Bronchial epithelial cell (primary cell): ENCODE measurements around the gene ZC2HC1B. TPM values are rescaled to one million over a fixed set of nuclear protein-coding genes. Genes with fewer than 3 reads are reported as not detected.

Experiments
- DNase-seq: peaks from one replicate; pipeline ENCODE4 v3.0.0-alpha.2; 2010; ENCODE audit warnings: low read depth
- FAIRE-seq: peaks from 2 replicates; lab custom pipeline; 2011; peaks lifted over from hg19 to GRCh38; lab: Jason Lieb, UNC
- H3K27me3 ChIP-seq: 2 replicates; pipeline ENCODE4 v1.5.1; 2011; ENCODE audit warnings: low read length; ENCODE audit not compliant: control insufficient read depth, insufficient read depth
- H3K36me3 ChIP-seq: 2 replicates; pipeline ENCODE4 v1.5.1; 2011; ENCODE audit warnings: low read length; ENCODE audit not compliant: control insufficient read depth, insufficient read depth
- H3K4me3 ChIP-seq: 2 replicates; pipeline ENCODE4 v1.5.1; 2011; ENCODE audit warnings: mild to moderate bottlenecking, low read depth, low read length, control low read depth
- total RNA-seq: library from RNA; depleted of rRNA; stranded (reverse); fragments of >200 nt; gene quantifications from 2 replicates; pipeline ENCODE4 v1.2.1, GENCODE V29; 2014
- TF ChIP-seq, protein P1 (sequence below): IDR thresholded peaks from 2 replicates; pipeline ENCODE4 v1.5.1; 2011; ENCODE audit warnings: mild to moderate bottlenecking, moderate library complexity, low read length, control low read depth, inconsistent platforms; ENCODE audit not compliant: insufficient read depth, severe bottlenecking

ZC2HC1B gene
- total RNA-seq, 1 donor from 2014 or later, result not detected

GRCh38 chr6:143969077-143969476 is 104.8 kb downstream of the ZC2HC1B start:
- DNase-seq, result no peak
- no peaks in the 10 kb centered on the region for H3K36me3 ChIP-seq
- TF ChIP-seq, protein P1, sequence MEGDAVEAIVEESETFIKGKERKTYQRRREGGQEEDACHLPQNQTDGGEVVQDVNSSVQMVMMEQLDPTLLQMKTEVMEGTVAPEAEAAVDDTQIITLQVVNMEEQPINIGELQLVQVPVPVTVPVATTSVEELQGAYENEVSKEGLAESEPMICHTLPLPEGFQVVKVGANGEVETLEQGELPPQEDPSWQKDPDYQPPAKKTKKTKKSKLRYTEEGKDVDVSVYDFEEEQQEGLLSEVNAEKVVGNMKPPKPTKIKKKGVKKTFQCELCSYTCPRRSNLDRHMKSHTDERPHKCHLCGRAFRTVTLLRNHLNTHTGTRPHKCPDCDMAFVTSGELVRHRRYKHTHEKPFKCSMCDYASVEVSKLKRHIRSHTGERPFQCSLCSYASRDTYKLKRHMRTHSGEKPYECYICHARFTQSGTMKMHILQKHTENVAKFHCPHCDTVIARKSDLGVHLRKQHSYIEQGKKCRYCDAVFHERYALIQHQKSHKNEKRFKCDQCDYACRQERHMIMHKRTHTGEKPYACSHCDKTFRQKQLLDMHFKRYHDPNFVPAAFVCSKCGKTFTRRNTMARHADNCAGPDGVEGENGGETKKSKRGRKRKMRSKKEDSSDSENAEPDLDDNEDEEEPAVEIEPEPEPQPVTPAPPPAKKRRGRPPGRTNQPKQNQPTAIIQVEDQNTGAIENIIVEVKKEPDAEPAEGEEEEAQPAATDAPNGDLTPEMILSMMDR, result no peak
- no peak overlapping the region for H3K4me3 ChIP-seq
- FAIRE-seq, result no peak
- H3K27me3 ChIP-seq, result no peaks in the 10 kb centered on the region

DNA sequence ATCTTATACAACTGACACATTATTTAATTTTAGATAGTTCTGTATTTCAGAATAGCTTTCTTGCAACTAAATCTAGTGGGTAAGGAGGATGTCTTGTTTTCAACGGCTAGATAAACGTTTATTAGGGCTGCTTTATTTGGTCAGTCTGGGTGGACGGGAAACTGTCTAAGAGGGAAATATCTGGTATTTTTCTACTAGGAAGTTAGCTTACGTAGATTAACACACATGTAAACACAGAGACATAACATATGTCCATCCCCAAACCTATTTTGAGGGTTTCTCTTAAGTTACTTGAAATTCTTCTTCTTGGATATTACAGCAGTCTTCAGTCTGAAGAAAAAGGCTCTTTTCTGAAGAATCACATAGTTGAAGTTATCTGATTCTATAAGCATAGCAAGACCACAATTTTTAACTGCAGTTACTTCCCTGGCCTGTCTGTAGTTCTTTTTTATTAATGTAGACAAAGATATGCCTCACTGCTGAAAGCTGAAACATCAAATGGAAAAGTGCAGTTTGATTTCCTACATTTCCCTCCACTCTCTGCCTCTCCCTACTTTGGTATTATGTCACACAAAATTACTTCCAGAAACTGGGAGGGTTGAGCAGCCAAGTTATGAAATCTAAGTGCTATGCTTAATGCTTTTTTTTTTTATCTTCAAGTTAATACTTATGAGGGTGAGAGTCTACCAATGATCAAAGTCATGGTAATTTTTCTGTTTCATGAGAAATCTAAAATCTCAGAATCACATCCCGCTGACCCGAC is 106.4 kb downstream of the ZC2HC1B start:
- no peak for FAIRE-seq
- no peak for DNase-seq
- TF ChIP-seq, protein P1, result no peak
- no peaks in the 10 kb centered on the region for H3K36me3 ChIP-seq
- no peak overlapping the region for H3K4me3 ChIP-seq
- H3K27me3 ChIP-seq, result peaks cover 2% of the 10 kb centered on the region

DNA sequence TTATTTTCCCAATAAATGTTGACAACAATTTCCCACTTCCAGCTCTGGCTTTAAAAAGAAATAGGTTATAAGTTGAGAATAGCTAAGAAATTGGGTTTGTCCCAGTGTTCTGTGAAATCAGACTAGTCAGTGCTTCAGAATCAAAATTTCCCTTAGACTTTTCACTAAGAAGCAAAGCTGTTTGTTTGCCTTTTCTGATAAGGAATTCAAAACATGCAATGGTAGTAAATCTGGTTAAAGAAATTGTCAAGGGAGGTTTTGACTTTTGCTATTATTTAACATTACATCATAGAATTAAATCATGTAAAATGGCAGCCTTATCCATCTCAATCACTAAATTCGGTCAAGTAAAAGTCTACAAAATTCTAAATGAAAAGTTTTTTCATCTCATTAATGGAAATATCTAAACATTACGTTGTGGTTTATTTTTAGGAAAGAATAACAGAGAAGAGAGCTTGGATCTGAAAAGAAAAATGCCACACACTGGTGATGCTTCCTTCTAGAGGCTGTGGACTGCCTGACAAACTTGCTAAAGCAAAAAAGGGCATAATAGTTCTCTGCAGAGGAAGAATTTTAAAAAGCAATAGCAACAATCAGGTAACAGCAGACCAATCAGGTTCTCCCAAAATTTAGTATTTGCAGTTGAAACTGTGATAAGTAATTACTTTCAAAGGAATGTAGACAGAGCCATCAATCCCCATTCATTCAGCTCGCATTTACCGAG is 107.4 kb downstream of the ZC2HC1B start:
- H3K36me3 ChIP-seq, result no peaks in the 10 kb centered on the region
- TF ChIP-seq, protein P1, result no peak
- H3K27me3 ChIP-seq, result peaks cover 2% of the 10 kb centered on the region
- no peak for FAIRE-seq
- DNase-seq, result no peak
- no peak overlapping the region for H3K4me3 ChIP-seq

GRCh38 chr6:143973097-143973966 is 109.1 kb downstream of the ZC2HC1B start:
- Histone ChIP-seq H3K4me3 (no peak overlapping the region), H3K27me3 (peaks cover 2% of the 10 kb centered on the region), H3K36me3 (no peaks in the 10 kb centered on the region)
- FAIRE-seq, result peak; percentile 62
- DNase-seq, result no peak
- TF ChIP-seq, protein P1, result no peak

DNA sequence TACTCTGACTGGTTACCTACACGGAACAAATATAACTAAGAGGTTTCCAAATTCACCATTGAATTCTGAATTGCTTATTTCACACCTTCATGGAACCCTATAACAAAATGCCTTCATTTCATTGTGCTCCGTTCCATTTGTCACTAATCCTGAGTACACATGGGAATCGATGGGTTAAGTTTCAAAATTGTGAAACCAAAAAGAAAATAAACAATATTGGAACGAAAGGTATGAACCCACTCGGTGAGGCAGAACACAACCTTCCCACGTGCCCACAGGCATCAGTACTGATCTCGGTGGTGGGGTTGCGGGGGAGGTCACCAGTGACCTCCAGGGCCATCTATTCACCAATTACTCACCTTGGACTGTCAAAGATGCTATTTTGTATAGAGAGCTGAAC is 109.8 kb downstream of the ZC2HC1B start:
- DNase-seq (no peak), FAIRE-seq (no peak)

More for the DNA sequence above, 109.8 kb downstream of the ZC2HC1B start:
- H3K27me3 ChIP-seq, result peaks cover 2% of the 10 kb centered on the region
- no peak overlapping the region for H3K4me3 ChIP-seq
- no peaks in the 10 kb centered on the region for H3K36me3 ChIP-seq
- TF ChIP-seq, protein P1, result no peak
